HG02885 (cell line): ENCODE measurements around the gene CRBN.

ENCODE experiments used
- ATAC-seq: cut with Tn5 transposase; IDR thresholded peaks from one replicate; pipeline ENCODE4 v1.9.1; 2021; ENCODE audit warnings: mild to moderate bottlenecking; ENCODE audit not compliant: unreplicated experiment, poor library complexity

The CRBN gene

DNA sequence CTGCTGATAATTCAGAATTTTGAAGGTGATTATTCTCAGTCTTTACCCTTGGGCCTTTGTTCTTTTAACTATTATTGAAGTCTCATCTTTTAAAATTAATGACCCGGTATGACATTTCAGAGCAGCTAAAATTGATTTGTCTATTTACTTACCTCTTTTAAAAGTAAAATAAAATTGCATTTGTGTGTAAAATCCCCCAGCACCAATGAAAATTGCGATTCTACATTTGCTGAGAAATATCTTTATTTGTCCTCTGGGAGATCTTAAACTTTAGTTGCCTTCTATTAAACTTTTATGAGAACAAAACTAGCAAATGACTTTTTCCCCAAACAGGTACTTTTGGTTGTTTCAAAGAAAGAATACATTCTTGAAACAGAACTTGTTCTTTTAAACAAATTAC is 61.8 kb downstream of the CRBN start:
- no peak for ATAC-seq

DNA sequence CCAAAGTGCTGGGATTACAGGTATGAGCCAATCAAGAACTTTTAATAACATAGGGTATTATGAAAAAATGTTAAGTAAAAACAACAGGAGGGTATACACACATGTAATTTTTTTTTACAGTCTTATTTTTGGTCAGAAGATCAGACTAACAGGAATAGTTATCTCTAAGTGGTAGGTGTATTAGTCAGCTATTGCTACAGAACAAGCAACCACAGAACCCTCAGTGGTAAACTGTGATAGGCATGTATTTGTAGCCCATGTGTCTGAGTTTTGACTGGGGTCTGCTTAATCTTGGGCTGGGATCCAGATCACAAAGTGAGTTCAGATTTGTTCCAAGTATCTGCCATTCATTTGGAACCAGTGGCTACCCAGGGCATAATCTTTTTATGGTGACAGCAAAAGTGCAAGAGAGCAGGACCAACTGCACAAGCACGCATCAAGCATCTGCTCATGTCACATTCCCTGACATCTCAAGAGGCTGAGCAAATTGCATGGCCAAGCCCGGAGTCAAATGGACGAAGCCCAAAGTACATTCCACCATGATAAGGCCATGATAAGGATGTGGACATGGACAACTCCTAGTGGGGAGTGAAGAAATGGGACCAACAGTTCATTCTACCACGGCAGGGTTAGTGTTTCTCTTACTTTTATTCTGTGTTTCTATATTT is 66.3 kb downstream of the CRBN start:
- no peak for ATAC-seq

DNA sequence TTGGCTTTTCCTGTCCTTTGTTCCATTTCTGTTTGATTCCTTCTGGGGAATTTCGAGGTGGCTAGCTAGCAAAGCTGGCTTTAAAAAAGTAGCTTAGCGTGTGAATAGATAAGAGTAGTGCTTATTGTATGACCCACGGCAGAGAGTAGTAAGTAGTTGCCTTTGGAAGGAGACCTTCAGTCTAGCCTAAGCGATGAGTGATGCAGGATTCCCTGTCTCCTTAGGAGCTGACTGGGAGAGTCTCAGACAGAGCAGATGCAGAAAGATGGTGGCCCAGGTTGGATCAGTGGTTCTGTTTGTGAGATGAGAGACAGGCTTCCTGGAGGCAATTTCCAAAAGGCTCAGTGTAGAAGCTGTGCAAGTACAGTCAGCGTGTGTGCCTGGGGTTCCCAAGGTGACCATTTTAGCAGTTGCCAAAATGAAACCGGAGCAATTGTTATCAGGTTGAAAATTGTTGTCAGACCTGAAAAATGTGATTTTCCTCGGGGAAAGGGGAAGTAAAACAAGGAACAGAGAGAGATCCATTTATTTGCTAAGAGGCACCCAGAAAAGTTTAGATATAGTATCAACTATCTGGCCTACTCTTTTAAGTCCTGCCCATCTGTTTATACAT is 68.6 kb downstream of the CRBN start:
- no peak for ATAC-seq

DNA sequence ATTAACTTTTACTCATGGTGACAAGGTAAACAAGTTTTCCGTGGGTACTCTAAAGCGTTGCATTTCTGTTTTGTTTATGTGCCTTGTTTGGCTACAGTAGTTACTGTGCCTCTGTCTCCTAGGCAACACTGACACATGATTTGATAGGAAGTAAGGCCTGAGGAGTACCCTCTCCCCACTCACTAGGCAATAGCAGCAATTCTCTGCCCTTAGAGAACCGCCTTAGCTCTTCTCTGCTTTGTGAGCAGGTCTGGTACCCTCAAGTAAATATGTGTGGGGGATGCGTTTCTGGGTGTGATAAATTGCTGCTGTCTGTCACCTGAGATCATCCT is 69.2 kb downstream of the CRBN start, which contains the start of gene IL5RA:
Gene IL5RA, minus strand, starts transcription at position 76 of the 332 bp plus-strand sequence. CDS start 5,390 bp downstream, outside the sequence.
- no peak for ATAC-seq

DNA sequence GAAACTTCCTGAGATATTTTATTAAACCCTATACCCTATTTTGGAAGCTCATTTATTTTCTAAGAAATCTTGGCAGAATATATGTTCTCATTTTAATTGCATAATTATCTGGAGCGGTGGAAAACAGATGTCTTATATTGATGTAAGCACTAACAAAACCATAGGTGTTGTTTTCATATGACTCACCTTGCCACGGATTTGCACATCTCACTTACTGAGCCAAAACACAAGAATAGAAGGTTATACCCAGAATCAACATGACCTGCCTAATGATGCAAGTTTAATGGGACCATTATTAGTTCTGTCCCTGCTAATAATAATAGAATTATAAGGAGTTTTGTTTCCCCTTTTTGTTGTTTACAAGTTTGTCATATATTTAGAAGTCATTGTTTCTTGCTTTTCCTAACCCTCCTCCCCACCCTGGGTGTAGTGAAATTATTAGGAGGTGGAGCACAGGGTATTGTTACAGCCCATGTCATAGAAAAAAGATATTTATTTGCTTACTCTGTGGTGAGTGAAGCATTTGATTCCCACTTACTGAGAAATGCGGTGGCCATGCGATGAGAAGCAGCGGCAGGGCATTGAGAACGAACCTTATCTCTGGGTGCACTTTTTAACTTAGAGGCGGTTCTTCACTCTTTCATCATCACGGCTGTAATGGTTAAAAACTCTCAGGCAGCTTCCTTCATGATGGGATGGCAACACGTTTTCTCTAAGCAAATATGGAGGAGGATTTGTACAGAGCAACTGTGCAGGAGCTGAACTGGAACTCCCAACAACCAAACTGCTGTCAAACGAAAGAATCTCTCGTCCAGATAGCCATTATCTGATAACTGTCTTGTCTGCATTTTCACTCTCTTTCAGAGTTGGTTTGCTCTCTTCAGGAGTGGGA is 69.8 kb downstream of the CRBN start:
- peak; percentile 88 for ATAC-seq

DNA sequence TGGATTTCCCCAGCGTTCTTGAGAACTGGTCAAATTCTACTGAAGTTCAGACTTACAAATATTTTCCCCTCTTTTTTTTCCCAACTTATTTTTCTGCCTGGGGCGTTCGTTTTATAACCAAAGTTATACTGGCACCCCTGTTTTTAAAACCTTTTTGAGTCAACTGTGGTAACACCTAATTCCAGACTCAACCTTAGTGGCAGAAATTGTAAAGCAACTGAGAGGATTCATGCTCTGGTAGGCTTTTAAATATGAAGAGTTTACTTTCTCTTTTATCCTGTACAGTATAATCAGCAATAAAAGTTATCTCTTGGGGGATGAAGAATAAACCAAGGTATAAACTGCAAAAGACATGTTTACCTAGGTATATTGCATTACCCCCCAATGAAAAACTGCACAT is 71.6 kb downstream of the CRBN start:
- ATAC-seq: no peak

DNA sequence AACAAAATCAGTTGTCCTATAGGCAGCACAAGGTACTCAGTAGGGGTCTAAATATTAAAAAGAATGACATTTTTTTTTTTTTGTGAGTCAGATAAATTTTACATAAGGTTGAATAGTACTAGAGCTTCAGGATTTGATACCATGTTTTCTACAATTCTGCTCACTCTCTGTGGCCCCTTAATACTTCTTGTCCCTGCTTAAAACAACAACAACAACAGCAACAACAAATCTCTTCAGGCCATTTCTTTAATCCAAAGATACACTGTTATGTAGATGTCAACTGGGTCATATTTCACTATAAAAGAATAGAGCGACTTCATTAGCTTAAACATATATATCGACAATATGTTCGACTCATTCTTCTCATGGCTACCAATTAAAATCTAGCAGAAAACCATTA is 72.3 kb downstream of the CRBN start:
- ATAC-seq: no peak

DNA sequence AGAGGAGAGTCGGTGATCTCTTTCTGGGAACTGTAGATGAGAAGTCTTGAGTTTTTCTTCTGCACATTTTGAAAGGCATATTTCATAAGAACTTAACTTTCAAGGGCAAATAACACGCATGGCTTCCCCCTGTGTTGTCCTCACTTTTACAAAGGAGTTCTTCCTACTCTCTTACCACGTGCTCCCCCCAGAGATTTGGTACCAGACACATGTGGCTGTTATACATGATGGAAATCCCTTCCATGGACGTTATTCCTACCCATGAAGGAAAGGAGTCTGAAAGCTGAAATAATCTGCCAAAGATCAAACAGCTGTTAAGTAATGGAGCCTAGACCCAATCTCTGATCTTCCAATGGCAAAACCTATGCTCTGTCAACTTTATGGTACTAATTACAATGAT is 73.7 kb downstream of the CRBN start:
- no peak for ATAC-seq

DNA sequence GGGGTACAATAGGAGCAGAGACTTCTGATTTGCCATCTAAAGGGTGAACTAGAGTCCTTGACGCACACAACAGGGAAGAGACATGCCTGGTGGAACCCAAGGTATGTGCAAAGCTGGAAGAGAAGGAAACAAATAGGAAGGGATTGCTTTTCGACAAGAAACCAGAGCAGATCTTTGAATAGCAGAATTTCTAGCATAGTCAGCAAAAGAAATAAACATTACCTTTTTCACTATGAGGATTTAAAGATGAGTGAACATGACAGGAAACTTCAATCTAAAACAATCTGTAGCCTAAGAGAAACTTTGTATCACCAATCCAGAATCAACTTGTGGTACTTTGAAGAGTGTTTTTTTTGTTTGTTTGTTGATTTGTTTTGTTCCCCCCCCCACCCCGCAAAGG is 74.2 kb downstream of the CRBN start:
- ATAC-seq: no peak

DNA sequence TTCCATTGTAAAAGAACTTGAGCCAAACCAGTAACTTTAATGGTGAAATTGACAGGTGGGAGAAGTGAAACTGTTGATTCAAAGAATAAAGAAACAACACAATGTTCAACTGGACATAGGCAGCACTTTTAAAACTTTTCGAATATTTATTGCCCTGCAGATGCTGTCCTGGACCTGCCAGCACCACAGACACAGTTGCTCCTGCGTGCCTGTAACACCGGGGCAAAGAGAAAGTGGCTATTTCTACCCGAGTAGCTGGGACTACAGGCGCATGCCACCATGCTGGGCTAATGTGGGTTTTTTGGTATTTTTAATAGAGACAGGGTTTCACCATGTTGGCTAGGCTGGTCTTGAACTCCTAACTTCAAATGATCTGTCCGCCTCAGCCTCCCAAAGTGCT is 76.7 kb downstream of the CRBN start:
- no peak for ATAC-seq

DNA sequence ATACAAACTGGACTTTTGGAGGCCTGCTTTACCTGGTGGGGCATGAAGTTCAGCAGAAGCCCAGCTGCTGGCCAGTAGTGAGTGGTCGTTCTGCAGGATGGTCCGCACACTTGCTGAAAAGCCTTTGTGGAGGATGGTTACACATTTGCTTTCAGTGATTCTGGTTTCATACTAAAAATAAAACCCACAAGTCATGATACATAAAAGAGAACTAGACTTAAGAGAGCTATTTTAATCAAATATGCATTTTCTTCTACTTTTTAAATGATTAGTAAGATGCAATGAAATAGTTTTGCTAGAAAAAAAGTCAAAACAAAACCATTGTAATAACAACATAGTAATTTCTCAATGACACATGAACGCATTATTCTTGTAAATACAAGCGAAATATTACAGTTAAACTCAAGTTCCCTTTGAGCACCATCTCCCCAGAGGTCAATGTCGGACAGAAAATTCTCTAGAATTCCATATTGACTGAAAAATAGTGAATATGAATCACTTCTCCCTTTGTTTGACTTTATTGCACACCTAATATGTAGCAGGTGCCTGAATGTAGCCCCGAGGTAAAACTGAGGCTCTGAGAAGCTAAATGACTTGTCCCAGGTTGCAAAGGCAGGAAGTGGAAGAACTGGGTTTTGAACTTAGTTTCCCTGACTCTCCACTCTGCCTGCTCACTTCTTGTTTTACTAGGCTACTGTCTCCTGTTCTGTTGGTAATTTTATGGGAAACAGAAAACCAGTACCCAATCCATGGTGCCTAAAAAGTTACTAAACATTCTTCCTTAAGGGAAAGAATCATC is 77.6 kb downstream of the CRBN start:
- peak; percentile 68 for ATAC-seq
